HG03378 (cell line): ENCODE measurements around the gene VPREB1.
"Not testable (repeated sequence)": the region's sequence is repeated elsewhere in the genome, so short reads cannot be mapped to it uniquely, and the experiment has no call there.

Experiments
- ATAC-seq: cut with Tn5 transposase; IDR thresholded peaks from one replicate; pipeline ENCODE4 v1.9.1; 2021; ENCODE audit warnings: mild to moderate bottlenecking, moderate library complexity; ENCODE audit not compliant: unreplicated experiment

The VPREB1 gene

DNA sequence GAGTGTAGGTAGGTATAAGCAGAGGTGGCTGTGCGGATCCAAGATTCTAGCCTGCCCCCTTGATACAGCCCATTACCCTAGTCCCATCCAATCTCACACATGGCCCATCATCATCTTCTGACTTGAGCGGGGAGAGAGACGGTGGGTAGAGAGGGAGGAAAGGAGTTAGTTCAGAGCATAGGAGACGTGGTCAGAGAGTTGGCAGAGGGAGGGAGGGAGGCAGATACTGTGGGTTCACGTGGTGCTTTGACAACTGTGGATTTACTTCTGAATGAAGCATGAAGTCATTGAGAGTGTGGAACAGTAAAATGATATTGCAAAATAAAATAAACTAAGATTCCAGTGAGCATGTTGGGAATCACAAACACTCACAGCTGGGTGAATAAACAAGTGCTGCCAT lies 31.4 kb upstream of the VPREB1 start:
- no peak for ATAC-seq

DNA sequence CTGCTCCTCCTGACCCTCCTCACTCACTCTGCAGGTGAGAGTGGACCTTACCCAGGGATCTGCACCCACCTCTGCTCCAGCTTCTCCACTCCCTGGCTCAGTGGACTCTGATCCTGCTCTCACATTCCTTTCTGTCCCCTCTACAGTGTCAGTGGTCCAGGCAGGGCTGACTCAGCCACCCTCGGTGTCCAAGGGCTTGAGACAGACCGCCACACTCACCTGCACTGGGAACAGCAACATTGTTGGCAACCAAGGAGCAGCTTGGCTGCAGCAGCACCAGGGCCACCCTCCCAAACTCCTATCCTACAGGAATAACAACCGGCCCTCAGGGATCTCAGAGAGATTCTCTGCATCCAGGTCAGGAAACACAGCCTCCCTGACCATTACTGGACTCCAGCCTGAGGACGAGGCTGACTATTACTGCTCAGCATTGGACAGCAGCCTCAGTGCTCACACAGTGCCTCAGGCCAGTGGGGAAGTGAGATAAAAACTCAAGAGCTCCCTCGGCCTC lies 29.7 kb upstream of the VPREB1 start:
- ATAC-seq = no peak

DNA sequence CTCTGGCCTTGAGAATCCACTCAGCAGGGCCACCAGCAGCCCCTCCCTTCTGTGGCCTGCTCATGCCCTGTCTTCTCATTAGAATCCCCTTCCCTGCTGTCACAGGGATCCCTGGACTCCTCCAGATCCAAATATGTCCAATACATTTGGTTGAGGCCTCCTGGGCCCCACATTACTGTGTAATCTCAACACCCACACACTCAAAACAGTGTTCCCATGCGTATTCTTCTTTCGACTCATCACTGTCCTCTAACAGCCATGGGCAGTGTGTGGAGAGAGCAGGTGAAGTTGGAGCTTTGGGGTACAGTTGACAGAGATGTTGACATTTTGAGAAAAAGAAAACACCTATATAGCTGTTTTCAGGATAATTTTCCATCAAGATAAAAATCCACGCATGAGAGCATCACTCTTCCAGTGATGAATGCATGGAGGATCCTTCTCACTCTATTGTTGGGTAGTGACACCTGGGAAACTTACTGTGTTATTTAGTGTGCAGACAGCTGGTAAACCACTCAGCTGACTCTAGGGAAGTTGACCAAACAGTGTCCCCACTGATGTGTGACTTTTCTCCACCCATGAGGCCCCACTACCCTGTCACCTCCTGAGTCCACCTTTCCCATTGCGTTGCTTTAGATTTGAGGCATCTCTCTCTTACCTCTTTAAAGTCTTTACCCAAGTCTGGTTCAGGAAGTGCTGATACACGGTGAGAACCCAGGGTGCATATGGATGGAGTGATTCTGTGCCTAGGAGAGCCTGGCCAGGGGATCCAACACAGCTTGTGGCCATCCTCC lies 28.7 kb upstream of the VPREB1 start:
- no peak for ATAC-seq

DNA sequence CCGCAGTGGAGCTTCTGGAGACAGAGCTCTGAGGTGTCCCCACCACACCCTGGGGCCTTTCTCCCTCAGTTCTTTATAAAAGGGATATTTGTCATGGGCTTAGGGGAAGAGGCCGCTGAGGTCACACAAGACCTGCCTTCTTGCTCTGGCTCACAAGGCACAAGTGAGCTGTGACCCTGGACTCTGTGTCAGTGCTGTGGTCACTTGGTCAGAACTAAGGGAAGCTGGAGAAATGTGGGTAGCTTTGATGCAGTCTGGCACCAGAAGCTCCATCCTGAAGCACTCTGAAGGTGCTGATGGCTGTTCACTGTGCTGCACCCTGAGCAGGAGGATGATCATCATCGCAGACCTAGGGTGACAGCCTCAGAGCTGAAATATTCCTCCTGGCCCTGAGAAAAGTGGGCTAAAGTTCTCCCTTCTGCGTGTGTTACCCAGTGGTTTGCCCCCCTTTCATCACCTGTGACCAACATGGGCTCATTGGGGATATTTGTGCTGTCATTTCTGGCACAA lies 28.1 kb upstream of the VPREB1 start:
- ATAC-seq = no peak

DNA sequence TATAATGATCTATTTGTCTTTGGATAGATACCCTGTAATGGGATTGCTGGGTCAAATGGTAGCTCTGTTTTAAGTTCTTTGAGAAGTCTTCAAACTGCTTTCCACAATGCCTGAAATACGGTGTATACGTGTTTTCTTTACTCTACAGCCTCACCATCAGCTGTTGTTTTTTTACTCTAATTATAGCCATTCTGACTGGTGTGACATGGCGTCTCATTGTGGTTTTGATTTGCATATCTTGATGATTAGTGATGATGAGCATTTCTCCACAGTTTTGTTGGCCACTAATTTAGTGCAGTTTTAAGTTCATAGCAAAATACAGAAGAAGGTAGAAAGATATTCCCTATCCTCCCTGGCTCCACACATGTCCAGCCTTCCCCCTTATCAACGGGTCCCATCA lies 26.3 kb upstream of the VPREB1 start:
- ATAC-seq = no peak

DNA sequence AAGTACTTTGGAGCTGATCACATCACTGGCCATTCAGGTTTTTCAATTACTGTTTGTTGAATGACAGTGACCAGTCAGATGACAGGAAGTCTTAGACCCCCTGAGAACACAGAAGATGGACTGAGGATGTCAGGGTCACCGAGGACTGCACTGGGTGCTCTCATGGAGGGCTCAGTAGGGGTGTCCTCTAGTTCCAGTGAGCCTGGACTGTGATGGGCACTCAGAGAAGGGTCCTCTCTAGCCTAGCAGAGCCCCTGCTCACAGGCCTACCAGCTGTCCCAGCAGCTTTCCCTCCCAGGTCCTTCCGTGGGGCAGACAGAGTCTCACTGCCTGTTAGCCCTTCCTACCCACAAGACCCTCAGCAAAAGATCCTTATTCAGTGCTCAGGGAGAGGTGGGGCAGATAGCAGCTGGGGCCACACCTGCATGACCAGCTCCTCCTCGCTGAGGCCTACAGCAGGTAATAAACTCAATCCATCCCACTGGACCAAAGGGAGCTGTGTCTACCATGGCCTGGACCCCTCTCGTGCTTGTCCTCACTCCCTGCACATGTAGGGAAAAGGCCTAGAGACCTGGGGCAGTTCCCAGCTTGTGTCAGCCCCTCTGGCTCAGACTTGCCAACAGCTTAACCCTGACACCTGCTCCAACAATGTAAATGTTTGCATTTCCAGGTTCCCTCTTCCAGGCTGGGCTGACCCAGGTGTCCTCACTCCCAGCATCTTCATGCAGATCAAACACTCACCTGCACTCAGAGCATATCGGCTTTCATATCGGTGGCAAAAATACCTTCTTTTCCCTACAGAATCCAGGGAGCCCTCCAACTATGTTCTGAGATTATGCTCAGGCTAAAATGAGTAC lies 25.2 kb upstream of the VPREB1 start:
- no peak for ATAC-seq

DNA sequence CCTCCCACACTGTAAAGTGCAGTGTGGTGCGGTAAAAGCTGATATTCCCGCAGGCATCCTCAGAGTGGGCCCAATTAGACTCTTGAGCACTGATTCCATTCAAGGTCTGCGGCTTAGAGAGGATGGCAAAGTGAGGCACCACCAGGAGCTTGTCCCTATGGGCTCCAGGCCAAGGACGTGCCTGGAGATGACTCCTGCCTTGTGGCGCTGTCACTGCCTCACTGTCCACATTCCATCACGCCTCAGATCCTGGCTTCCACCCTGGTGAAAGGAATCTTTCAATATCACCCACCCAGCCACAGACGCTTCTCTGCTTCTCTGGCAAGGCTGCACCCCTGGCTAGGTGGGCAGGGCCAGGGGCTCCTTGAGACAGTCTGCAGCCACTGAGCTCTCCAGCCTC lies 23.5 kb upstream of the VPREB1 start:
- ATAC-seq = not testable (repeated sequence)

DNA sequence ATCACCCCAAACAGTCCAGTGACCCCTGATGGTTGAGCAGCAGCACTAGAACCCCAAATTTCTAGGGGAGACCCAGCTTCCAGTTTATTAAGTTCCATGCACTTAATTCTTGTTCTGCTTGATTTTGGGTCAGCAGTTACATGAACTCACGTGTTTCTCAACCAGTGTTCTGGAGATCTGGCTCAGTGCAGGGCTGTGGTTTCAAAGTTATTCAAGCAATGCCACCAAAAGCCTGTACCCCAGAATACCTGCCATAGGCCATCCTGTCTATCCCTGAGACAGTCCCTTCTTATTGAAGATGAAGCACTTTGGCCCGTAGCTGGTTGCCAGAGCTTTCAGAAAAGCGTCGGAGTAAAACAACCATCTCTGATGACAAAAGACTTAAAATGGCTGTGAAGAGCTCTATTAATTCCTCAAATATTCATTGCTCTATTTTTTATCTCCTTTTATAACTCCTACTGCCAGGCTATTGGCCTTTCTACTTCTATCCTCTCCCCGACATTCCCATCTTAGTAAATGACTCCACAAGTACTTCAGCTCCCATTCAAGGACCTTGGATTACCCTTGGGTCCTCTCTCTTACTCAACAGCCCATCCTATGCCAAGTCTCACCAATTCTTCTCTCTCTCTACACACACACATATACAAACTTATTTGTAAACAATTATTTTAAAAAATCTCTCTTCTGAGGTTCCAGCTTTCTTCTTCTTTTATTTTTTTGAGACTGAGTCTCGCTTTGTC lies 18.0 kb upstream of the VPREB1 start:
- ATAC-seq = no peak

DNA sequence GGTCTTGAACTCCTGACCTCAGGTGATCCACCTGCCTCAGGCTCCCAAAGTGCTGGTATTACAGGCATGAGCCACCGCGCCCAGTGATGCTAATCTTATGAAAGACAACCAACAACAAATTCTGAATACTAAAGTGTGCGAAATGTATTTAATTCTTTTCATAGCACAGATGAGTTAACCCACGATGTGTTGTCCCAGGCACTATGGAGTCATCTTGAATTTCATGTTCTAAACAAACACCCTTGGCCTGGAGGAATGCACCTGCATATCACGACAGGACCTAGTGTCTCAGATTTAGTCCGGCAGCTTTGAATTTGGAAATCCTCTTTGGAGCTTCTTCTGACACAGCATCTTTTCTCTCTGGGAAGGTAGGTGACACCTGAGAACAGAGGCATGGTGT lies 16.2 kb upstream of the VPREB1 start:
- ATAC-seq = no peak

DNA sequence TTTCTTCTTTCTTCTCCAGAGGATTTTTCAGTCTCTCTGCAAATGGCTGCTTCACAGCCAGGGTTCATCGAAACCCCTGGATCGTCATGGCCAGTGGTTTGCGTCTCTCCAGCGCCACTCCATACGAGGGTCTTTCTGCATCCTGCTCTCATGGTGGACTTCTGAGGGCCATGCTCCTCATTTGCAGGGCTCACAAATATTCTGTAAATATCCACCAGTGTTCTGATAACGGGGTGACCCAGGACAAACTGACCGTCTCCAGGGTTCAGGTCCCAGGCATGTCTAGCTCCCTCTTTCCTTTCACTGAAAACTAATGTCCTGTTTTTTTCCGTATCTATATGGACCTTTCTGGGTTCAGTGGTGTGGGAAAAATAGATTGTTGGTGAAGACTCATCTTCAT lies 15.7 kb upstream of the VPREB1 start:
- no peak for ATAC-seq

DNA sequence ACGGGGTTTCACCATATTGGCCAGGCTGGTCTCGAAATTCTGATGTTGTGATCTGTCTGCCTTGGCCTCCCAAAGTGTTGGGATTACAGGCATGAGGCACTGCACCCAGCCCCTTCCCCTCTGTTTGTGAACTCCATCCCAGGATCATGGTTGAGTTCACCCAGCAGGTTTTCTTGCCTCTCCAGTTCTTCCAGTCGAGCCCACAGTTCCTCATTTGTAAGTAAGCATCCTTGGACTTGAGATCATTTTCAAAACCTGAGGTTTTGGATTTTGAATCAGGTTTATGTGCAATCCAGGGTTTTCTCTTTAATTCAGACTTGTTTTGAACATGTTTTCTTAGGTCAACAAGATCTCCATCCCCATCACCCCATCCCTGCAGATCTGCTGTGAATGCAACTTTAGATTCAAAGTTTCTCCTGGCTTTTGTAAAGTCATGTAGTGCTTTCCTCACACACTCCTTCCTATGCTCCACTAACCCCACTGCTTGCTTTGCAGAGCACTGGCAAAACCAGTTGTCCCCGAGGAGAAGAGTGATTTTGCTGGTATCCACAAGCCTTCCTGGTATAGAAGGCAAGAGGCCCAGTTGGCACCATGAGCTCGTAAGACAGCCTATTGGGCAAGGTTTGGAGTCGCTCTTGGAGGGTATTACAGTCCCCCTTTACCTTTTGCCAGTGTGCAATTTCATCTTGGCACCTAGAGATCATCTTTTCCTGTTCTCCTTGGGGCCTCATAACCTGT lies 14.7 kb upstream of the VPREB1 start:
- ATAC-seq = no peak

DNA sequence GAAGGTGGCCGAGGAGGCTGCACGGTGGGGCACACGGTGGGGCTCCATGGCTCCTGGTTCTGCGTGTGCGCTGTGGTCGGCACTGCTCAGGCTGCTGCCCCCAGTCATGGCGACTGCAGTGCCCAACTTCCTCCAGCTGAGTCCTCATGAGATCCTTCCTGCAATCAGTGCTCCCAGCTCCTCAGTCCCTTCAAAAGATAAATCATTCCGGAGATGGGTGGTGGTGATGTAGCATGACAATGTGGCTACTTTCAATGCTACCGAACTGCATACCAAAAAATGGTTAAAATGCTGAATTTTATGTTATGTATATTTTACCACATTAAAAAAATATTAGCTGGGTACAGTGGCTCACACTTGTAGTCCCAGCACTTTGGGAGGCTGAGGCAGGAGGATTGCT lies 14.1 kb upstream of the VPREB1 start:
- no peak for ATAC-seq

DNA sequence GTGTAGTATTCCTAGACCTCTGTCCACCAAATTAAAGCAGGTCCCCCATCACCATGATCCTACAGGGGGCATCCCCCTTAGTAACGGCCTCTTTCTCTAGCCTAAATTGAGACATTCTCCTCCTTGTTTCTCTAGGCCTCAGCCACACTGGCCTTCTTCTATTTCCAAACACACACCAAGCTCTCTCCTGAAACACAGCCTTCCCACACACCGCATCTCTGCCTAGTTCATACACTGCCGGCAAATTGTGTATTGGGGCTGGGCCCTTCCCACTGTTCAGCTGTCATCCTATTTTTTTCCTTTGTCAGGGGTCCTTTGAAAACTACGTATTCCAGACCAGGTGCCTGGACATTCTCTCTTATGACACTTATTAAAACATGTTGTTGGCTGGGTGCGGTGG lies 11.5 kb upstream of the VPREB1 start:
- ATAC-seq = no peak

DNA sequence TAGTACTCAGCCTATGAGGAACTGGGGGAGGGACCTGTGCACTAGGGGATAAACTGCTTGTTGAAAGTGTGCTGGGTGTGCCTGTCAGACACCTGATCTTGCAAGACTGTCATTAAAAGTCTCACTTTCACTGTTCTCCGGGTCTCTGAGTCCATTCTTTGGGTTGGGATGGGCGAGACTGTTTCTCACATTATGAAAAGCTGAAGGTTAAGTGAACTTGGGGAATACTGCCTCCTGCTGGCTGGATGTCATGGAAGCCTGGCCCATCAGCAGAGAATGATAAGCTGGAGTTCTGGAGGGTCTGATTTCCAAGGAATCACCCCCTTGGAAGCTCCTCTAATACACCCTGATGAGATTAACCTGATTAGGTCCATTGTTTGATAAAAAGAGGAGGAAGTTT lies 9.0 kb upstream of the VPREB1 start:
- no peak for ATAC-seq

DNA sequence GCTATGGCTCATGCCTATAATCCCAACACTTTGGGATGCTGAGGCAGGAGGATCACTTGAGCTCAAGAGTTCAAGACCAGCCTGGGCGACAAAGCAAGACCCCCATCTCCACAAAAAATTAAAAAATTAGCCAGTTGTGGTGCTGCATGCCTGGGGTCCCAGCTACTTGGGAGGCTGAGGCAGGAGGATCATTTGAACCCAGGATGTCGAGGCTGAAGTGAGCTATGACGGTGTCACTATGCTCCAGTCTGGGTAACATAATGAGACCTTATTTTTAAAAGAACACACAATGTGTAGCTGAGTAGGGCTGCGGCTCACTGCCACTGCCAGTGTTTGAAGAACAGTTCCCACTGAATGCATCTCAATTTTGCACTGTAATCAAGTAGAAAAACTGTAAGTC lies 7.1 kb upstream of the VPREB1 start:
- ATAC-seq = no peak

DNA sequence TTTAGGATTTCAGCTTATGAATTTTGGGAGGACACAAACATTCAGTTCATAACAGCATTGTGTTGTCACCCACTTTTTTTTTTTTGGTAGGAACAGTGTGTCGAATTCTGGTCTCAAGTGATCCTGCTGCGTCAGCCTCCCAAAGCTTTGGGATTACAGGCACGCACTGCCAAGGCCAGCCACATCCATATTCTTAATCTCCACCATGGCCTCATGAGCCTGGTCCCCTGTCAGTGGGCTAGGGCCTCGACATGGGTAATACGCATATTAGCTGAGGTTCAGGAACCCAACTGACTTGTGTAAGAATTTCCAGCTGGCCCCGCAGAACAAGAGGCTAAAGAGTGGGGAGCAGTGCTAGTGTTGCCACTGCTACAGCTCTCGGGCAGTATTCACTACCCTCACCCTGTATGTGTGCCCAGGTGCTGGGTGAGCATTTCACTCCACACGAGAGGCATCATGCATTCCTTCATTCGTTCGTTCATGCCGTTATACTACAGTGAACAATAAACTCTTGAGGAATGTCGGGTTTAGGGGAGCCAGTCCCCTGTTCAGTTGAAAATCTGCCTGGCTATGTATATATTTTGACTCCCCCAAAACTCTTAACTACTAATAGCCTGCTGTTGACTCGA lies 5.2 kb upstream of the VPREB1 start:
- no peak for ATAC-seq

DNA sequence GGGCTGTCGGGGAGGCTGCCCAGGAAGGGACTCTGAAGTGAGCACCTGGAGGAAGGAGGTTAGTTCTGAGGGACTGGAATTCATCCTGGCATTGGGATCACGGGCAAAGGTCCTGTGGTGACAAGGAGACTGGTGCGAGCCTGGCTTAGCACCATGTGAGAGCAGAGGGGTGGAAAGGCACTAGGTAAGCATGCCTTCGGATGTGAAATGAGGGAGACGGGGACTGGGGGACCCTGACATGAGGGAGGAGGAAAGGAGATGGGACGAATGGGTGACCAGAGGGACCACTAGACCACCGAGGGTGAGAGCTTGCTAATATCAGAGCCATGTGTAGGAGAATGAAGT lies 3.1 kb upstream of the VPREB1 start:
- no peak for ATAC-seq

DNA sequence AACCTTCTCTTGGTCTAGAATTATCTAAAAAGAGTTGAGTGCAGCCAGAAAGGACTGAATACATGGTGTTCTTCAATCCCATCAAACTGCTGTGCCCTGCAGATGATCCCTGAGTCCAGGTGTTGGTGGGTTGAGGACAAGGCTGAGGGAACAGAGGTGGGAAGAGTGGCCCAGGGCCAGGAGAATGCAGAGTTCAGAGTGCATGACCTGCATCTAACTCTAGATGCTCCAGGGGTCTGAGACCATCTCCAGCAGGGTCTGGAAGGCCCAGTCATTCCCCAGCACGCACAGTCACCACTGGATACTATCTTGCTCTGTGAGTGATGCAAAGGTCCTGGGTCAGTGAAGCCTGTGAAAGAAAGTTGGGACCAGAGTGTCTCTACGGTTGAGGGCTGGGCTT lies 2.1 kb upstream of the VPREB1 start:
- no peak for ATAC-seq

DNA sequence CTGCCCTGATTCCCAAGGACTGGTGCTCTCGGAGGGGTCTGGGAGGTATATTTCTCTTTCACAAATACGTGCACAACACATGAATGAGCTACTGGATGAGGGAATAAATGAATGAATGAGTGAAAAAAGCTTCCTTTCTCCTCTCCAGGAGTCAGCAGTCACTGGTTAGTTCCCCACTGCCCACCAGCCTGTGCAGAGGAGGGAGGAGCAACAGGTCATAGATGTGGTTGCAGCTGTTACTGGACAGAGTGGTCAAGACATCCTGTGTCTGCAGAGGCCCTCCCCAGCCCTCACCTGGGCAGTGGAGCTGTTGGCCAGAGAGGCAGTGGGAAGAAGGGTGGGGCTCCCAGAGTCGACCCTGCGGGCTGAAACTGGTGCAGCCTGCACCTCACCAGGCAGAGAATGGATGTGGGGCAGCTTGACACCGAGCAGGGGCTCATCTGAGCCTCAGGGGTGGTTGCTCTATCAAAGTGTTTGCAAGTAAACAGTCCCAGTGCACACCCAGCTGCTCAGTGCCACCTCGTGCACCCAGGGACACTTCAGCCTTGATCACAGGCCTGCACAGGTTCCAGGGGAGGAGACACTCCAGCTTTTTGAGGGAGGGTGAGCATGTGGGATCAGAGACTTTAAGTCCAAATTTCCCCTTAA lies 1.4 kb upstream of the VPREB1 start:
- no peak for ATAC-seq
